Measurements from ENCODE around the gene SETD6. TPM values are rescaled to one million over a fixed set of nuclear protein-coding genes. Genes with fewer than 3 reads are reported as not detected.

The SETD6 gene
- total and polyA plus RNA-seq, 2 of the 13 experiments (the other 11 are each of a cell fraction or from before 2014, with no cell fraction given): 24.0 to 25.7 TPM

DNA sequence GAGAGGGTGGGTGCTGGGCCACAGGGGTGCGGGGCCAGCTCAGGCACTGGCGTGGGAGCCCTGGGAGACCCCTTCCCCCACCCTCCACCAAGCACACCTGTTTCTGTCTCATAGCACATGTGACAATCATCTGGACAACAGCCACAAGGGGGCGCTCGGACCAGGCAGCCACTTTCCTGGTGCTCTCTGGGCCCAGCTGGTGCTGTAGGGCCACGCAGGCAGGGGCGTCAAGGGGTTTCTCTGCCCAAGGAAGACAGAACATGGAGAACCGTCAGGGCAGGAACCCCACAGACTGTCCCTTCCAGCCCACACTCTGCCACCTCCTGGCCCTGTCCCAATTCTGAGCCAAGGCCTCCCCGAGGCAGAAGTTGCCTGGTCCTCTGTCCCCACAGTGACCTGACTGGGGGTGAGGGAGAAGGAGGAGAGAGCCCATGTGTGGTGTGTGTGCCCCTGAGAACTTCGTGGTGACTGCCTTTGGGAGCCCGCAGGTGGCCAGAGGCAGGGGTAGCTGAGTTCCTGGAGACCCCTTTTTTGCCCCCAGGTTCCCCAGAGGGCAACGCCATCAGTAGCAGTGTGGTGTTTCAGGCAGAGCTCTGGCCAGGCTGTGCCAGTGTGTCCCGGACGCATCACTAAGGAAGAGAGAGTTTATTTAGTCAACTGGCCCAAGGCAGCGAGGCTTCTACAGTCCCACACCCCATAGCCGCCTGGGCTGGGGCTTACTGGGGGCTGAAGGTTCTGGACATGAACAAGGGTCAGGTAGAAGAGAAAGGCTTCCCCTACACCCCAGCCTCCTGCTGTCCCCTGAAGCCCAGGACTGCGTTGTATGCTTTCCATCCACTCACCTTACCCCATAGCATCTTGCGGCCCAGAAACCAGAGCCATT lies 3.1 kb upstream of the SETD6 start (continued):
- no peak for TF ChIP-seq ZNF773 (CRISPR knock-in tag; IDR thresholded peaks at IDR 0.05; ENCODE audit: borderline replicate concordance)
- no peak for TF ChIP-seq AGO2 (optimal IDR thresholded peaks at IDR 0.05; ENCODE audit: low read depth, low read length)
- peak; percentile 72; the same call in 1 of the 2 replicates for TF ChIP-seq FIP1L1 (IDR thresholded peaks at IDR 0.05; ENCODE audit: borderline replicate concordance, insufficient read depth, low read depth, low read length)
- no peak for TF ChIP-seq KLF6 (CRISPR knock-in tag; IDR thresholded peaks at IDR 0.05)
- no peak for TF ChIP-seq ZNF570 (CRISPR knock-in tag; IDR thresholded peaks at IDR 0.05; ENCODE audit: borderline replicate concordance)
- no peak for TF ChIP-seq ZNF552 (CRISPR knock-in tag; IDR thresholded peaks at IDR 0.05; ENCODE audit: borderline replicate concordance)
- no peak for TF ChIP-seq ZNF431 (CRISPR knock-in tag; IDR thresholded peaks at IDR 0.05; ENCODE audit: borderline replicate concordance, low read depth)
- TF ChIP-seq SRSF4 (IDR thresholded peaks at IDR 0.05; ENCODE audit: low read depth, low read length, poor library complexity, severe bottlenecking): no peak

DNA sequence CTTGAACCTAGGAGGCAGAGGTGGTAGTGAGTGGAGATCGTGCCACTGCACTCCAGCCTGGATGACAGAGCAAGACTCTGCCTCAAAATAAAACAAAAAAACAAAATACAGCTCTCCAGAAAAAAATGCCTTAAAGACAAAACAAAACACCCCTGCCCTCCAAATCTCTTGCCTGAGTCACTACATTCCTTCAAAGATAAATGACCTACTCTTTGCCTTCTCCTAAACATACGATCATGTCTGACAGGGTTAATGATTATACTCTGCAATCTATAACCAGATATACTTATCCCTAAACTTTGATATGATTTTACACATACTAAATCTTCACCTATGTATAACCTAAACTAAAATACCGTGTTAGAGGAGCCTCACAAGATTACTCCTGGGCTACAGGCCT lies 1.4 kb upstream of the SETD6 start:
- WGBS (ENCODE audit: low lambda C conversion rate): 45% methylated on average over 3 of the region's 3 CpGs
- ChIA-PET POLR2A (interaction anchor here (1.1 to 1.9 kb wide), 3 partner anchors 12 to 147 kb away, joined by 3 to 6 read pairs (median 4); no protein-coding TSS in a partner anchor), CTCF (ENCODE audit: low intra/inter-chr PET ratio, low total read pairs) (interaction anchor here (1.3 to 1.8 kb wide), 3 partner anchors 124 to 242 kb away, joined by 3 to 5 read pairs (median 4); no protein-coding TSS in a partner anchor)
- H3K27ac ChIP-seq (ENCODE audit: extremely low read length, insufficient read depth, low read length): no peak overlapping the region
- peaks cover 7 to 22% of the 10 kb centered on the region in 2 experiments; a peak in 4 of 5 replicates for H3K36me3 ChIP-seq (replicated peaks in 1 of 2; ENCODE audit: control insufficient read depth in 1 of 2, insufficient read depth in 2 of 2, low read length in 2 of 2)
- peaks cover 32% of the 10 kb centered on the region for H3K4me1 ChIP-seq (ENCODE audit: insufficient read depth, low read length)
- no peak overlapping the region for H2AFZ ChIP-seq (ENCODE audit: low read length)
- TF ChIP-seq RXRB (CRISPR knock-in tag; IDR thresholded peaks at IDR 0.05; ENCODE audit: borderline replicate concordance): no peak
- TF ChIP-seq FOXK2 (IDR thresholded peaks at IDR 0.05): 0 out of 2 replicates have a peak, but pooled peaks have one; percentile 20
- TF ChIP-seq ZNF652 (CRISPR knock-in tag; IDR thresholded peaks at IDR 0.05; ENCODE audit: borderline replicate concordance, low read depth): 0 out of 2 replicates have a peak, but pooled peaks have one; percentile 27
- no peak for TF ChIP-seq HOXA3 (CRISPR knock-in tag; IDR thresholded peaks at IDR 0.05)
- peak; percentile 36; the same call in 1 of the 2 replicates for TF ChIP-seq HNF1A (IDR thresholded peaks at IDR 0.05; ENCODE audit: low read depth)
- TF ChIP-seq HNF1A (CRISPR knock-in tag; IDR thresholded peaks at IDR 0.05; ENCODE audit: borderline replicate concordance): no peak
- TF ChIP-seq LCORL (IDR thresholded peaks at IDR 0.05): 0 out of 2 replicates have a peak, but pooled peaks have one; percentile 12
- no peak for TF ChIP-seq LCORL (CRISPR knock-in tag; IDR thresholded peaks at IDR 0.05)
- TF ChIP-seq SIN3B (IDR thresholded peaks at IDR 0.05; ENCODE audit: low read length): no peak
- peak; percentile 55 for TF ChIP-seq SAP130 (CRISPR knock-in tag; IDR thresholded peaks at IDR 0.05; ENCODE audit: low read depth)
- no peaks in the 10 kb centered on the region for H3K9me3 ChIP-seq (ENCODE audit: low read length)
- H3K4me2 ChIP-seq (ENCODE audit: low read depth, low read length): peak overlapping the region; percentile 86
- ATAC-seq (no peak), FAIRE-seq (peak; percentile 8), DNase-seq (ENCODE audit: low spot score) (peak; percentile 38)
- H3K9ac ChIP-seq (ENCODE audit: insufficient read depth, low read depth, low read length): 0 out of 2 replicates have a peak overlapping the region, but pooled peaks have one; percentile 76
- in situ Hi-C loops (cut with HindIII; ENCODE audit: extremely low pct_ligation_motif_present, low pct_unique_long_range_greater_than_20kb) (loop anchor here (10.0 kb wide), 1 partner anchor 121 kb away; no protein-coding TSS in a partner anchor), intact Hi-C loops (cut with micrococcal nuclease; ENCODE audit: unreplicated experiment) (loop anchor here (10.0 kb wide), 1 partner anchor 51 kb away; no protein-coding TSS in a partner anchor)
- H3K4me3 ChIP-seq (replicated peaks in 1 of 3; ENCODE audit: insufficient read depth in 1 of 3, low read depth in 2 of 3, low read length in 3 of 3): peak overlapping the region in 2 of 3 experiments; percentile 58 to 80; a peak in 1 of 6 replicates
- BruUV-seq (replicated peaks): no TSS peak
- peaks cover 5% of the 10 kb centered on the region for H3K79me2 ChIP-seq (ENCODE audit: insufficient read depth, low read length)
- H4K20me1 ChIP-seq (ENCODE audit: insufficient read depth, low read length): peaks cover 12% of the 10 kb centered on the region
- no peaks in the 10 kb centered on the region for H3K27me3 ChIP-seq (ENCODE audit: control insufficient read depth in 1 of 2, insufficient read depth in 2 of 2, low read length in 2 of 2)

Data from HepG2 (cell line).